Natural killer cell (primary cell): Measurements from ENCODE around the gene ARRDC1. TPM values are rescaled to one million over a fixed set of nuclear protein-coding genes. Genes with fewer than 3 reads are reported as not detected.
A peak's percentile ranks its signal among the peaks of the same experiment; 100 is the strongest.
"Not testable (repeated sequence)": the region's sequence is repeated elsewhere in the genome, so short reads cannot be mapped to it uniquely, and the experiment has no call there.

Source experiments
- ATAC-seq, 3 donors: fragments of 150-1000 bp in 2 of 3; fragments of 200-7000 bp in 1 of 3; cut with Tn5 transposase; 1 replicate in 1 of 3; 2 replicates in 2 of 3; pipeline ENCODE4 v1.10.0; 2021; ENCODE audit warnings: mild to moderate bottlenecking in 2 of 3, moderate library complexity in 2 of 3
- DNase-seq, 2 donors: peaks; one replicate each; pipeline versions ENCODE4 v3.0.0 to v3.0.0-alpha.2; 2013 to 2021; ENCODE audit warnings: mixed read lengths in 1 of 2
- H3K27ac ChIP-seq: one replicate; pipeline ENCODE4 v1.5.1; 2013; ENCODE audit warnings: mild to moderate bottlenecking, low read length
- H3K27me3 ChIP-seq: one replicate; pipeline ENCODE4 v1.6.1; 2013; ENCODE audit warnings: low read length; ENCODE audit not compliant: control insufficient read depth, insufficient read depth
- H3K36me3 ChIP-seq: one replicate; pipeline ENCODE4 v1.6.1; 2013; ENCODE audit warnings: low read length; ENCODE audit not compliant: control insufficient read depth, insufficient read depth
- H3K4me1 ChIP-seq: one replicate; pipeline ENCODE4 v1.6.1; 2013; ENCODE audit warnings: low read length; ENCODE audit not compliant: control insufficient read depth, insufficient read depth
- H3K4me3 ChIP-seq: one replicate; pipeline ENCODE4 v1.5.1; 2013; ENCODE audit warnings: low read length
- H3K9me3 ChIP-seq: one replicate; pipeline ENCODE4 v1.6.1; 2013; ENCODE audit warnings: low read length; ENCODE audit not compliant: control insufficient read depth, insufficient read depth
- H3K27ac Mint-ChIP-seq, 2 donors: one replicate each; pipeline ENCODE4 v1.8.0; 2022; ENCODE audit warnings: mild to moderate bottlenecking in 2 of 2, mixed read lengths in 2 of 2, moderate library complexity in 1 of 2
- H3K27me3 Mint-ChIP-seq, 2 donors: one replicate each; pipeline ENCODE4 v1.8.0; 2022; ENCODE audit warnings: low read depth in 2 of 2, mixed read lengths in 2 of 2
- H3K36me3 Mint-ChIP-seq: one replicate; pipeline ENCODE4 v1.8.0; 2022; ENCODE audit warnings: mixed read lengths
- H3K4me1 Mint-ChIP-seq, 2 donors: one replicate each; pipeline ENCODE4 v1.8.0; 2022; ENCODE audit warnings: mixed read lengths in 2 of 2
- H3K4me3 Mint-ChIP-seq: one replicate; pipeline ENCODE4 v1.8.0; 2022; ENCODE audit warnings: mild to moderate bottlenecking, moderate library complexity, mixed read lengths
- H3K9me3 Mint-ChIP-seq, 2 donors: one replicate each; pipeline ENCODE4 v1.8.0; 2022; ENCODE audit warnings: mixed read lengths in 2 of 2
- CTCF ChIP-seq: fragments of 200-600 bp; IDR thresholded peaks from one replicate; pipeline ENCODE4 v1.8.0; 2022; ENCODE audit warnings: antibody characterized with exemption
- WGBS: methylation state at CpG from one replicate; pipeline ENCODE4 v1.1.7; 2013; ENCODE audit warnings: missing lambda C conversion rate; ENCODE audit not compliant: insufficient coverage; 5-methylcytosine and 5-hydroxymethylcytosine counted together
- intact Hi-C: fragments of 100-400 bp; cut with micrococcal nuclease; formaldehyde crosslinking; loops from one replicate; pipeline ENCODE4 v1.14.2; 2022
- total RNA-seq, 4 donors: library from RNA; stranded (reverse); fragments of 120-200 nt in 1 of 4; gene quantifications; one replicate each; pipeline versions ENCODE4 v1.2.3 to v1.2.4, GENCODE V29; 2013 to 2022

The ARRDC1 gene
- total RNA-seq, 3 donors from 2014 or later (not counting 1 experiment from before 2014, with no cell fraction given) = 80.7 to 105 (median 92.9) TPM

- intact Hi-C loops = loop anchor here (2.0 kb wide), 1 partner anchor 14 kb away; the partner anchor contains the start of gene ARRDC1
- H3K9me3 Mint-ChIP-seq = no peaks in the 10 kb centered on the region
- no peaks in the 10 kb centered on the region for H3K27me3 Mint-ChIP-seq
- Histone ChIP-seq H3K9me3 (no peaks in the 10 kb centered on the region), H3K4me3 (peak within 1 kb of the TSS; percentile 72), H3K4me1 (peaks cover 17% of the 10 kb centered on the region), H3K27ac (peak within 1 kb of the TSS; percentile 57), H3K36me3 (peaks cover 20% of the 10 kb centered on the region), H3K27me3 (no peaks in the 10 kb centered on the region)
- DNase-seq (peak; percentile 91 to 96), ATAC-seq (peak; percentile 96 to 99 (median 96))
- peak within 1 kb of the TSS; percentile 82 to 92 for H3K27ac Mint-ChIP-seq
- H3K36me3 Mint-ChIP-seq = no peaks in the 10 kb centered on the region
- H3K4me1 Mint-ChIP-seq = peaks cover 6 to 14% of the 10 kb centered on the region in 2 donors
- under 1% methylated on average over 113 of the region's 113 CpGs for WGBS
- peak within 1 kb of the TSS; percentile 94 for H3K4me3 Mint-ChIP-seq
- TF ChIP-seq CTCF = no peak
These were observed 14.8 kb upstream of the ARRDC1 start, which contains the start of gene ZMYND19 for GRCh38 chr9:137590469-137591383. ZMYND19 (minus strand) TSS chr9:137590512; CDS start chr9:137590263, 249 bp downstream.

GRCh38 chr9:137592767-137593166, 12.7 kb upstream of the ARRDC1 start:
- Mint-ChIP-seq H3K4me3 (peak overlapping the region; percentile 4), H3K27me3 (no peaks in the 10 kb centered on the region), H3K27ac (no peak overlapping the region), H3K4me1 (peaks cover 4 to 10% of the 10 kb centered on the region in 2 donors), H3K9me3 (no peaks in the 10 kb centered on the region), H3K36me3 (no peaks in the 10 kb centered on the region)
- Histone ChIP-seq H3K9me3 (no peaks in the 10 kb centered on the region), H3K36me3 (peaks cover 5% of the 10 kb centered on the region), H3K27me3 (no peaks in the 10 kb centered on the region), H3K27ac (no peak overlapping the region), H3K4me3 (no peak overlapping the region), H3K4me1 (peaks cover 17% of the 10 kb centered on the region)
- no peak for ATAC-seq
- TF ChIP-seq CTCF = no peak
- WGBS = 76% methylated on average over 7 of the region's 7 CpGs
- intact Hi-C loops = no loop called here
- DNase-seq = no peak

GRCh38 chr9:137593176-137593575, 12.3 kb upstream of the ARRDC1 start:
- H3K27ac ChIP-seq = no peak overlapping the region
- no peak for DNase-seq
- peaks cover under 1 to 6% of the 10 kb centered on the region in 2 donors for H3K4me1 Mint-ChIP-seq
- H3K9me3 Mint-ChIP-seq = no peaks in the 10 kb centered on the region
- intact Hi-C loops = no loop called here
- no peaks in the 10 kb centered on the region for H3K27me3 Mint-ChIP-seq
- H3K9me3 ChIP-seq = no peaks in the 10 kb centered on the region
- no peaks in the 10 kb centered on the region for H3K27me3 ChIP-seq
- ATAC-seq = no peak
- H3K4me3 ChIP-seq = no peak overlapping the region
- no peak overlapping the region for H3K27ac Mint-ChIP-seq
- 92% methylated on average over 12 of the region's 12 CpGs for WGBS
- TF ChIP-seq CTCF = no peak
- H3K4me3 Mint-ChIP-seq = peak overlapping the region; percentile 4
- H3K36me3 ChIP-seq = peaks cover 1% of the 10 kb centered on the region
- H3K36me3 Mint-ChIP-seq = no peaks in the 10 kb centered on the region
- H3K4me1 ChIP-seq = peaks cover 17% of the 10 kb centered on the region

- ATAC-seq, H3K36me3 Mint-ChIP-seq, H3K36me3 ChIP-seq, H3K4me1 Mint-ChIP-seq, H3K4me3 ChIP-seq, H3K27me3 Mint-ChIP-seq, H3K27ac ChIP-seq, H3K27ac Mint-ChIP-seq, H3K4me1 ChIP-seq, H3K9me3 ChIP-seq, DNase-seq, intact Hi-C loops, H3K9me3 Mint-ChIP-seq, H3K4me3 Mint-ChIP-seq, H3K27me3 ChIP-seq: not testable (repeated sequence)
- no CpG with 5 or more reads among the region's 7 CpGs for WGBS
These were observed 8.9 kb upstream of the ARRDC1 start for GRCh38 chr9:137596577-137596976.
